GM19397 (cell line): ENCODE measurements around the gene KLHL29.

Experiments used
- ATAC-seq: cut with Tn5 transposase; IDR thresholded peaks from one replicate; pipeline ENCODE4 v1.9.1; 2021; ENCODE audit warnings: mild to moderate bottlenecking, moderate library complexity; ENCODE audit not compliant: unreplicated experiment

KLHL29 gene

DNA sequence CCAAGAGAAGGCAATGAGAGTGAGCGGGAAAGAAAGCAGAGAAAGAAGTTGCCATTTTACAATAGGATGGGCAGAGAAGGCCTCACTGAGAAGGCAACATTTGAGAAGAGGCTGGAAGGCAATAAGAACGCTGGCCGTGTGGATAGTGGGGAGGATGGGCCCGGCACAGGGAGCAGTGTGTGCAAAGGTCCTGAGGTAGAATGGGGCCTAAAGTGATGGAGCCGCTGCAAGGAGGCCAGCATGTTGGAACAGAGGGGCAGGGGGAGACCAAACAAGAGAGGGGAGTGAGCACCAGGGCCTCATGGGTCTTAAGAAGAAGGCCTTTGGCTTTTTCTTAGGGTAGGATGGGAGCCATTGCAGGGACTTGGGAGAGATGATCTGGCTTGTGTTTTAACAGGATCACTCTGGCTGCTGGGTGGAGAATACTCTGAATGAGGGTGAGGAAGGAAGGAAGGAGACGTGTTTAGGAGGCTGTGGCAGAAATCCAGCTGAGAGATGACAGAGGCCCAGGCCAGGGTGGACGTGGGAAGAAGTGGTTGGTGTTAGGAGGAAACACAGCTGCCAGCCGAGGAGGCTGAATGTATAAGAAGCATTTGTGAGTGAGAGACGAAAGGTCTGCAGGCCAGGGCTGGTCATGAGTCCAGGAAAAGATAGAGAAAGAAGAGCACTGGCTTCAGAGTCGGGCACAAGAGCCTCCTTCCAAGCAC is 159.8 kb downstream of the KLHL29 start:
- ATAC-seq = no peak

GRCh38 chr2:23545396-23545795 is 160.4 kb downstream of the KLHL29 start:
- no peak for ATAC-seq

GRCh38 chr2:23545811-23546210 is 160.8 kb downstream of the KLHL29 start:
- ATAC-seq = no peak

DNA sequence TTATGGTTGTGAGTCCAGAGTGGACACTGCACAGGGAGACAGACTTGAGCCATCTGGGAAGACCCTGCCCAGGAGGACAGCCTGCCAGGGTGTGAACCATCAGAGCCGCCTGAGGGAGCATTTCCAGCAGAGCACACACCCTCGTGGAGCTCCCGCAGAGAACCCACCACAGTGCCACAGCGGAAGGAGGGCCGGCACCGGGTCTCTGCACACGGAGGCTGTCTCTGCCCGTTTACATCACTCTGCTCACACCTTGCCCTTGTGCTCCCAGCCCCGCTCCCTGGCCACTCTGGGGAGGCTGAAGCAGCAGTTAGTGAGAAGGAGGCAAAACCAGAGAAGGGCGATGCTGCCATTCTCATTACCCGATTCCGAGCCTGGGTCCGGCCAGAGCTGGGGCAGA is 161.9 kb downstream of the KLHL29 start:
- no peak for ATAC-seq

DNA sequence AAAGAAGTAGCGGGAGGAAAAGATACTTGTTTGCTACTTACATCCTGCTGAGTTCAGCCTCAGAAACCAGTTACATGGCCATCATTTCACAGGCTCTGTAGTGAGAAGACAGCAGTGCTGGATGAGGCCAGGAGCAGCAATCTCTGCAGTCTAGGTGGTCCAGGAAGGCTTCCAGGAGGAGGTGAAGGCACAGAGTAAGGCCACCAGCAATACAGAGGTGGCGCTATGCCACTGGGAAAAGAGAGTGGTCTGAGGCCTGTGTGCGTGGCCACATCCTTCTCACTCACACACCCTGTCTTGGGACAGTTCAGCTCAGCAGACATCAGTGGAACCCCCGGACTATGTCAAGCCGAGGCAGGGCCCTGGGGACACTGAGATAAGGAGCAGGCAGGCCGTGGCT is 162.7 kb downstream of the KLHL29 start:
- ATAC-seq = no peak

DNA sequence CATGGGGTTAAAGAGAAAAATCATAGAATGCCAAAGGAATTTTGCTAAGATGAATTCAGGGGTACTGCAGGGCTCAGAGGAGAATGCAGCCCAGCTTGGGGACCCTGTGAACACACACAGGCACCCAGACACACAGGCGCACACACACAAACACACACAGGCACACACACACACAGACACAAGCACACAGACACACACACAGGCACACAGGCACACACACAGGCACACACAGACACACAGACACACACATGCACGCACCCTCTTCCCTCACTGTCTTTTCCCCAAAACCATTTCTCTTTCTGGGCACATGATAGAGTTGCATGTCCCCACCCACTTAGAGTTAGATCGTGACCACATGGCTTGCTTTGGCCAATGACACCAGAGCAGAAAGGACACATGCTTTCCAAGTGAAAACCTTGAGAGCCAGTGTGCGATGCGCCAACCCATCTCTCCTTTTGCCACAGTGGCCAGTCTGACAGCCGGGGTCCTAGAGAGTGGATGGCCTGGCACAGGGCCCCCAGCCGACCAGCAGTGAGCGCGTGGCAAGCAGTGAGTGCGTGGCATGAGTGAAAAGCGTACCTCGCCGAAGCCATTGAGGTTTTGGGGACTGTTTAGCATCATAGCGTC is 163.3 kb downstream of the KLHL29 start:
- no peak for ATAC-seq

DNA sequence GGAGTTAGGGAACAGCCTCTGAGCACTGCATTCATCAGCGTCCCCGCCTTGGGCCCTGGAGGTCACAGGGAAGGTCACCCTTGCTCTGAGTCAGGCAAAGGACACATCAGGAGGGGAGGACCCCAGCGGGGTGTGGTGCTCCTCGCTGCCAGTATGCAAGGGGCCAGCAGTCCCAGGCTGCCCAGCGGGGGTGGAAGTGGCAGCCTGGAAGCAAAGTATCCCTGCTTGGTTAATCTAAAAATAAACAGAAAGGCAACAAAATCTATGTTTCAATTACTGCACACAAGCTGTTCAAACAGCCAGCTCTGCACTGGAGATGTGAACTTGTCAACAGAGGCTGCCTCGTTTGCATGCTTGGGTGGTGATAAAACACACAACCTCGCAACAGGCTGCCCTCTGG is 164.1 kb downstream of the KLHL29 start:
- ATAC-seq = no peak

DNA sequence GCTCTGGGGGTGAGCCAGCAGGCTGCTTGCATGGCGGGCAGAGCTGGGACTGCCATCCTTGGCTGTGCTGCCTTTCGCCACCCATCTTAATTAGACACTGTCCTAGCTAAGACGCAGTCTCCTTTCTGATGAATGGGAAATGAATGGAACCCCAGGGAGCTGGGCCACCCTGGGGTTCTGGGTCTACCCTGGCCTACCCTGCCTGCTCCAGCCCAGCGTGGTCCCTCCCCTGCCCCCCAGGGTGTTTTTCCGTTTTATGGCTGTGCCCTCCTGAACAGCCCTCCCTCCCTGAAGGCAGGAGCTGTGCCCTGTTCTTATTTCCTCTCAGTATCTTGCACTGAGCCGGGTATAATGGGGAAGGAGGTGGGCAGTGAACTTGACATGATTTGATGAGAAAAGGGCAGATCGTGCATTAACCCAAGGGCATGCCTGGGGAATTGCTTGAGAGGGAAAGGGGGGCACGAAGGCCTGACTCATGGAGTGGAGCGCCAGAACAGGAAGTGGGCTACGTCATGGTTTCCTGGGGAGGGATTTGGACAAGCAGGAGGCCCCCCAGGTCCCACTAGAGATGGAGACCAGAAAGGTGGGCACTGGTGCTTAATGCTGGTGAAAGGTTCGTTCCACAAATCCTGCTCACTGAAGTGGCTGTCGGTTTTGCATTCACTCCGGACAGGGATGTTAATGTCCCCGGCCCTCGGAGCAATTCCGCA is 165.0 kb downstream of the KLHL29 start:
- ATAC-seq = no peak

GRCh38 chr2:23550553-23550952 is 165.6 kb downstream of the KLHL29 start:
- ATAC-seq = no peak

DNA sequence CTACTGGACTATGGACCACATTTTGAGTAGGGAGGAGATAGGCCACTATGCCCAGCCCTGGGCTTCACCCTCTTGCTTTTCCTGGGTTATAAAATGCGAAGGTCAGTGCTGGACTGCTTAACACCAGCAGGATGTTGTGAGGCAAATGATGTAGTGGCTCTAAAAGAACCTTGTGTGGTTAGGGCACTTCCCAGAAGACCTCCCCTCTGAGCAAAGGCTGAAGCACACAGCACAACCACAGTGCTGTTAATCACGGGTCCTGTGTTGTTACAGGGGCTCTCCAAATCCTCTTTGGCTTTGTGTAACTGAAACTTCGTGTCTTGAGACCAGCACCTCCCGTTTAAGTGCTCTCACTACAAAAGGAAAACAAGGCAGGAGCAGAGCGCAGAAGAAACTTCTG is 166.9 kb downstream of the KLHL29 start:
- no peak for ATAC-seq

DNA sequence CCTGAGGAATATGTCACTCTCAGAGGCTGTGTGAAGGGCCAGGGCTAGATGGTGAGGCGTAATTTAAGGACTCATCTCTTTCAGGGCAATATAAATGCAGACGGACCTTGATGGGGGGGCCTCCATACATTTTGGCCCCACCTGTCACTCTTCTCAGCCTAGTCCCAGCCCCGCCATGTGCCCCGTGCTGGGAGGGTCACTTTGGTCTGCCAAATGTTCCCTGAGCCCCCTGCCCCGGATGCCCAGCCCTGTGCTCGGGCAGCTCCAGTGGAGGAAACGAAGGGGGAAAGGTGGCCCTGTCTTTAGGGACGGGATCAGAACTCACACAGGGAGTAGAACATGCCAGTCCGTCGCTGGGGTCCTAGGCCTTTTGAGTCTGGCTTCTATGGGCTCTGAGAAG is 168.6 kb downstream of the KLHL29 start:
- no peak for ATAC-seq

DNA sequence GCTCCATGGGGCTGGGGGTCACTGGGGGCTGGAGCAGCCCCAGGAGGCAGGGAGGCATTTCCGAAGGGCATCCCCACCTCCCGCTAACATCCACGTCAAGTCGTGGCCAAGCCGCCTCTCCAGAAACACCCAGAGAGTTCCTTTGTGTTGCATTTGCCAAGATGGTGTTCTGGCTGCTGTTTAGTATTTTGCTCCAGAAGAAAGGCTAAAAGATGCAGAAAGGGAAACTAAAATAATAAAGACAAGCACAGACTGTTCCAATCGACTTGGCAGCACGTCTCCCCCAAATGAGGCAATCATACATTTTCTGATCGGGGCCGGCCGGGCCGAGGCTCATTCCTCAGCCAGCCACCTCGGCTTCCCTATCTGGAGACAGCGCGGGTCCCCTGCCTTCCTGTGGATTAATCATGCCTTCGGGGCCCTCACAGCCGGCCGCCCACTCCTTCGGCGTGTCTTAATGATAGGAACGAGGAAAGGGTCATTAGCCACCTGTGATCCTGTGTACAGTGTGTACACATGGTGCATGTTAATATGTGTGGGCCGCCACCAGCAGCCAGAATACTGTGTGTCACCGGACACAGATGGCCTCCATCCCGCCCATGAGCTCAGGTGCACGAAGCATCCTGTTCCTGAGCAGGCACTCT is 169.2 kb downstream of the KLHL29 start:
- no peak for ATAC-seq

DNA sequence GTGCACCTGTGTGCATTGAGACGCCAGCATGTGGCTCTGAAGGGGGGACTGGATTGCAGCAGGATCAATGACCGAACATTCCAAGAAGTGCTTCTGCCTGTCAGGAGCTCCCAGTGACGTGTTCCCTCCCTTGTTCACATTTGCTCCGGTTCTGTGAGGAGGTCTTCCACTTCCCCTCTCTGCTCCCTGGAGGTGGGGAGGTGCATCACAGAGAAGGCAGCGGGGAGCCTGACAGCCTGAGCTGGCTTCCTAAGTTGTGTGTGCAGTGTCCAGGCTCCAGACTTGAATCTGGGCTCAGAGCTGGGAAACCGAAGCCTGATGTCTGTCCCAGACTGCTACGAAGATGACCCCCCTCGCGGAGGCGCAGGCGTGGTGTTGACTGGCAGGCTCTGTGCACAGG is 171.0 kb downstream of the KLHL29 start:
- no peak for ATAC-seq

GRCh38 chr2:23556929-23557328 is 171.9 kb downstream of the KLHL29 start:
- no peak for ATAC-seq

GRCh38 chr2:23557455-23557854 is 172.5 kb downstream of the KLHL29 start:
- no peak for ATAC-seq

GRCh38 chr2:23559561-23560239 is 174.7 kb downstream of the KLHL29 start:
- ATAC-seq = no peak

DNA sequence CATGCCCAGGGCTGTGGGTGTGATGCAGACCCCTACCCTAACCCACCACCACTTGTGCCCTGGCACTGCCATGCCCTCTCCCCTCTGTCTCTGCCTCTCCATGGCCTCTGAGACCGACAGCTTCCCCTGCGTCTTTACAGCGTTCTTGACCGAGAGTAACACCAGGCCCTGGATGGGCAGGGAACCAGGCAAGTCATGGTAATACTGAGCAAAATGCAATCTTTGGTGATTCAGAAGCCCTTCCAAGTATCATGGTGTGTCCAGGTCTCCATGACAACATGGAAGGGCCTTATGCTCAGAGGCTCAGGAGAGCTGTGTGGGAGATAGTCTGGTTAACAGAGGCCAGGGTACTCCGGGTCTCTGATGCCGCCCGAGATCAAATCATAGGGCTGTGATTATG is 176.1 kb downstream of the KLHL29 start:
- ATAC-seq = no peak

DNA sequence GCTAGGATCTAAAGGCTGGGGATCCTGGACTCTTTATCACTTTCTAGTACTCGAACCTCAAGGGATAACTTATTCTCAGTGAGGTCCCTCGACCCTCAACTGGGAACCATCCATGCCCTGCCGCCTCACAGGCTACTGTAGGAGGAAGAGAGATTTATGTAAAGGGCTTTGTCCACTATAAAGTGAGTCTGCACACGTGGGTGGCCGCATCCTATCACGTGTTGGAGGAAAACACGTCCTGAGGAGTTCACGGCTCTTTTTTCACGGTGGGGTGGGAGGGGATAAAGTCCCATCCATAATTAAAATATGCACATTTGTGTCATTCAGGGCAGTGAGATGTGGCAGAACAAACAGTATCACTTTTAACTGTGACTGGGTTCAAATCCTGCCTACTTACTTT is 176.6 kb downstream of the KLHL29 start:
- ATAC-seq = no peak

GRCh38 chr2:23562143-23562542 is 177.2 kb downstream of the KLHL29 start:
- ATAC-seq = no peak

DNA sequence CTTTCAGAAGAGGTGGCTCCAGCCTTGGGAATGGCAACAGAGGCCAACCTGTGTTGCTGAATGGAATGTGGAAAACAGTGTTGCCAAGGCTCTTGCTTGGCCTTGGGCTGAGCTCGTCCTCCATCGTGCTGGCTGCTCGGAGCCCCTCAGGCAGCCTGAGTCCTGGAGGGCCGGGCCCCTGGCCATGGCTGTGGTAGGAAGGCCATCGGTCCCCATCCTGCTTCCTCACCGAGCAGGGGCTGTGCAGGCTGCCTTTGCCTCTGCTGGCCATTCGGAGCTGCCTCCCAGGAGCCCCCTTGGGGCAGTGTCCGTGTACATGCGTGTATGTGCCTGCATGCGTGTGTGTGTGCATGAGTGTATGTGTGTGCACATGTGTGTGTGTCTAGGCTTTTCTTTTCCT is 178.2 kb downstream of the KLHL29 start:
- ATAC-seq = no peak
